Brain microvascular endothelial cell (primary cell): ENCODE results near the gene SRPK3.
"Not testable (repeated sequence)": the region's sequence is repeated elsewhere in the genome, so short reads cannot be mapped to it uniquely, and the experiment has no call there.

Experiments used
- DNase-seq: peaks from one replicate; pipeline ENCODE4 v3.0.0-alpha.2; 2020
- H3K27ac ChIP-seq: fragments of 250-450 bp; sonication (Bioruptor Pico); 2 replicates; pipeline ENCODE4 v1.5.1; 2020; ENCODE audit warnings: mild to moderate bottlenecking, moderate library complexity
- H3K27me3 ChIP-seq: fragments of 250-450 bp; sonication (Bioruptor Pico); replicated peaks from 2 replicates; pipeline ENCODE4 v1.5.1; 2020; ENCODE audit warnings: mild to moderate bottlenecking
- H3K36me3 ChIP-seq: fragments of 250-450 bp; sonication (Bioruptor Pico); replicated peaks from 2 replicates; pipeline ENCODE4 v1.5.1; 2020; ENCODE audit warnings: mild to moderate bottlenecking
- H3K4me3 ChIP-seq: 2 replicates; pipeline ENCODE4 v1.5.1; 2011; ENCODE audit warnings: low read depth, mild to moderate bottlenecking, control low read depth, low read length, moderate library complexity
- in situ Hi-C: cut with HindIII; loops from 2 replicates; pipeline ENCODE4 v1.10.0; 2017; ENCODE audit warnings: low sequenced_read_pairs, low pct_ligation_motif_present
- TF ChIP-seq, protein P1 (sequence below): IDR thresholded peaks from 2 replicates; pipeline ENCODE4 v1.5.1; 2011; ENCODE audit warnings: low read depth, mild to moderate bottlenecking, moderate library complexity, low read length, control low read depth, inconsistent platforms; ENCODE audit errors: missing control alignments

Gene SRPK3

DNA sequence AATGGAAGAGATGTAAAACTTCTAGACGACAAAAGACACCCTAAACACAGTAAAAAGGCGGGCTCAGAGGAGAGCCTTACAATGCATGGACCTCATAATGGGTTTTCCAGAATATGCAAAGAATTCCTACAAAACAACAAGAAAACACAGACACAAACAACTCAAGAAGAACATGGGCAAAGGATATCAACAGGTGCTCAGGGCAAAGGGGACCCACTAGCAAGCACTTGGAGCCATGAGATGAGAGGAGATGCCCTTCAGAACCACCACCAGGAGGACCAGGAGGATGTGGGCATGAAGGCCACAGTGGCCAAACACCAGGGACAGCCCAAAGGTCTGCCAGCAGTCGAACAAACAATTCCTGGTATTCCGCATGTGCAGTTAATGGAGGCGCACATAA, 32.3 kb downstream of the SRPK3 start:
- no peaks in the 10 kb centered on the region for H3K36me3 ChIP-seq
- TF ChIP-seq, protein P1, sequence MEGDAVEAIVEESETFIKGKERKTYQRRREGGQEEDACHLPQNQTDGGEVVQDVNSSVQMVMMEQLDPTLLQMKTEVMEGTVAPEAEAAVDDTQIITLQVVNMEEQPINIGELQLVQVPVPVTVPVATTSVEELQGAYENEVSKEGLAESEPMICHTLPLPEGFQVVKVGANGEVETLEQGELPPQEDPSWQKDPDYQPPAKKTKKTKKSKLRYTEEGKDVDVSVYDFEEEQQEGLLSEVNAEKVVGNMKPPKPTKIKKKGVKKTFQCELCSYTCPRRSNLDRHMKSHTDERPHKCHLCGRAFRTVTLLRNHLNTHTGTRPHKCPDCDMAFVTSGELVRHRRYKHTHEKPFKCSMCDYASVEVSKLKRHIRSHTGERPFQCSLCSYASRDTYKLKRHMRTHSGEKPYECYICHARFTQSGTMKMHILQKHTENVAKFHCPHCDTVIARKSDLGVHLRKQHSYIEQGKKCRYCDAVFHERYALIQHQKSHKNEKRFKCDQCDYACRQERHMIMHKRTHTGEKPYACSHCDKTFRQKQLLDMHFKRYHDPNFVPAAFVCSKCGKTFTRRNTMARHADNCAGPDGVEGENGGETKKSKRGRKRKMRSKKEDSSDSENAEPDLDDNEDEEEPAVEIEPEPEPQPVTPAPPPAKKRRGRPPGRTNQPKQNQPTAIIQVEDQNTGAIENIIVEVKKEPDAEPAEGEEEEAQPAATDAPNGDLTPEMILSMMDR, result no peak
- H3K27me3 ChIP-seq, result no peaks in the 10 kb centered on the region
- no peak for DNase-seq
- H3K27ac ChIP-seq, result no peak overlapping the region
- H3K4me3 ChIP-seq, result no peak overlapping the region
- in situ Hi-C loops, result no loop called here

DNA sequence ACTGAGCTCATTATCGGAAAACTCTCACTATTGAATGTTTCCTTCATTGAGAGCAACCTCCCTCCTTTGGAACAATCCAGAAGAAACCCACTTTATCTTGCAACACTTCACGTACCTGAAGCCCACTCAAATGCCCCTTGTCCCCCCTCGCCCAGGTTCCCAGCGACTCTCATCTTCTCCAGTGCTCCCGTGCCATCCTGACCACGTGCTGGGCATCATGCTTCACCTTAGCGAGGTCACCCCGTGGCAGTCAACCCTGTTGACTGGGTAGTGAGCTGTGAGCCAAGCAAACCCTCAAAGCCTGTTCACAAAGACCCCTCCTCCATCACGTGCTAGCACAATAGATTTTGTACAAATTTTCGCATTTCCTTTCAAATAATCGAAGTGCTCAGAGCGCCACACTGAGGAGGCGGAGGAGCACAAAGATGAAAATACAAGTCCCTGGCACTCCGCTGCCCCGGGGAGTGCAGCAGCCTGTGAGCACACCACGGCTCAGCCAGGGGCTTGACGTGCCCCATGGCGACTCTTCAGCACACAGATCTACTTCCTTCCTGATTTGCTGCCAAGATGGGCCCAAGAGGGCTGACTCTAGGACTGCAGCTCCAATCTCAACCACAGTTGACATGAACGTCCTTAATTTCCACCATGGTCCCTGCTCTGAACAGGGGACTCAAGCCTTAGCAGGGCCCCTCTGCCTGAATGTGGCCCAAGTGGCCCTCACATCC, 33.9 kb downstream of the SRPK3 start:
- in situ Hi-C loops, result no loop called here
- TF ChIP-seq, protein P1, result no peak

DNA sequence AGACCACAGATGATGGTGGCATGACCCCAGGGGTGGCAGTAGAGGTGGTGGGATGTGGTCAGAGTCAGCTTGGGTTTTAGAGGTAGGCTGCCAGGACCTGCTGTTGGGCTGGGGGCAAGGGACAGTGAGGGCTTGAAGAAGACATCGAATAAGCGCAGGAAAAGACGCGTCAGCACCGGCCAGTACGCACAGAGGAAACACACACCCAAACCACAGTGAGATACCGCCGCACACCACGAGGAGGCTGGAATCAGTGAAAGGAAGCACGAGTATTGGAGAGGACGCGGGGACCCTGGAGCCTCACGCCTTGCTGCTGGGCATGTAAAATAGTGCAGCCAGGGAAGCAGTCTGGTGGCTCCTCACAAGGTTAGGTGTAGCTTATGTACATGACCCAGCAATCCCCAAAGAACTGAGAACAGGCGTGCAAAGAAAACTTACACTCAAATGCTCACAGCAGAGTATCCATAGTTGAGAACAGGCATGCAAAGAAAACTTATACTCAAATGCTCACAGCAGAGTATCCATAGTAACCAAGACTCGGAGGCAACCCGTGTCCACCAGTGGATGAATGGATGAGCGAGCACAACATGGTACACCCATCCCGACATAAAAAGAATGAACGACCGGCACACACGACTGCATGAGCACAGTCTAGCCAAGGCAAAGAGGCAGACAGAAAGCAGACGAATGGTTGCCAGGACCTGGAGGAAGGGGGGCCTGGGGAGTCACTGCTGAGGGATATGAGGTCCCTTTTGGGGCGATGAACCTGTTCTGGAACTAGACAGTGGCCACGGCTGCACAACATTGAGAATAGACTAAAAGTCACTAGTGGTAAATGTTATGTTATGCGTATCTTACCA, 36.2 kb downstream of the SRPK3 start:
- H3K27me3 ChIP-seq, result no peaks in the 10 kb centered on the region
- DNase-seq, result no peak
- in situ Hi-C loops, result no loop called here
- TF ChIP-seq, protein P1, result no peak
- H3K4me3 ChIP-seq, result no peak overlapping the region
- no peaks in the 10 kb centered on the region for H3K36me3 ChIP-seq
- H3K27ac ChIP-seq, result no peak overlapping the region

More for the DNA sequence above, 33.9 kb downstream of the SRPK3 start:
- Histone ChIP-seq H3K27ac (no peak overlapping the region), H3K27me3 (no peaks in the 10 kb centered on the region), H3K36me3 (no peaks in the 10 kb centered on the region), H3K4me3 (no peak overlapping the region)
- DNase-seq, result no peak

DNA sequence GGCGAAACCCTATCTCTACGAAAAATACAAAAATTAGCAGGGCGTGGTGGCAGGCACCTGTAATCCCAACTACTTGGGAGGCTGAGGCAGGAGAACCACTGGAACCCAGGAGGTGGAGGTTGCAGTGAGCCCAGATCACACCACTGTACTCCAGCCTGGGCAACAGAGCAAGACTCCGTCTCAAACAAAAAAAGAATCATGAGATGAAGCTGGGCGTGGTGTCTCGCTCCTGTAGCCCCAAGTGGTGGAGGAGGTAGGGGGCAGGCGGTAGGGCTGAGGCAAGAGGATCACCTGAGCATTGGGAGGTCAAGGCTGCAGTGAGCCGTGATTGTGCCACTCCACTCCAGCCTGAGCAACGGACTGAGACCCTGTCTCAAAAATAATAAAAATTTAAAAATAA, 37.2 kb downstream of the SRPK3 start:
- H3K27me3 ChIP-seq, H3K4me3 ChIP-seq, H3K36me3 ChIP-seq, H3K27ac ChIP-seq, in situ Hi-C loops, DNase-seq: not testable (repeated sequence)

DNA sequence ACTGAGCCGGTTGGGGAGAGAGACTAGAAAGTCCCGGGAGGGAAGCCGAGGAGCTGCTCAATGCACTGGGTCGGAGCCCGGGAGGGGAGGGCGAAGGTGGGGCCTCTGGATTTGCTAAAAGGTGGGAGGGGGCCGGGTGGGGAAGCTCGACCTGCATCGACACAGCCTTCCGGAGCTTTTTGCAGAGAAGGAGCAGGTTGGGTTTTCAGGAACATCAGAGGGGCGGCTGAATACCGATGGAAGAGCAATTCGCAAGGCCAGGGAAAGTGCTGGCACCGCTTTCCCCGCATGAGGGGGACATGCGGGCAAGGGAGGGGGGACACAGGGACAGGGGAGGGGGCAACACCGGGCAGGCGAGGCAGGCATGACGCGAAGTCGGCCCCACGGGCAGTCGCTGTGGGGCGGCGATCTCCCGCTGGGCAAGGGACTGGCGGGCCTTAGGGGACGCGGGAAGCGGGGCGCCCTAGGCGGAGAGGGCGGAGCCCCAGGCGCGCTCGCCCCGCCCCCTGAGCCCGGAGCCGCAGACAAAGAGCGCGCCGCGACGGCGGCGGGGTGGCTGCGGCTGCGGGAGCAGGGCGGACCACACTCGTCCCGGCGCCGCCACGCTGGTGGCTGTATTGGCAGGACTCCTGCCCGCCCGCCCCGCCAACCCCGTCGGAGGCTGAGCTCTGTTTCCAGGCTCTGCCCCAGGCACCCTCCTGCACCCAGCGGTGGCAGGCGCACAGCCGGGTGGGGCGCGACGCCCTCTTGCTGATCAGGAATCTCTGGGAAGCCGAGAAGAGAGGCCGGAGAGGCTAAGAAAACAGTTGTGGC, 37.9 kb downstream of the SRPK3 start:
- TF ChIP-seq, protein P1, result no peak
- Histone ChIP-seq H3K27ac (no peak overlapping the region), H3K36me3 (no peaks in the 10 kb centered on the region), H3K4me3 (peak overlapping the region; percentile 35), H3K27me3 (no peaks in the 10 kb centered on the region)
- in situ Hi-C loops, result no loop called here
- DNase-seq, result no peak
